Panc1 (cell line): ENCODE measurements around the gene PTCD2. TPM values are rescaled to one million over a fixed set of nuclear protein-coding genes. Genes with fewer than 3 reads are reported as not detected.
A peak's percentile ranks its signal among the peaks of the same experiment; 100 is the strongest.

Experiments used
- ATAC-seq: fragments of 200-7000 bp; cut with Tn5 transposase; 2 replicates; pipeline ENCODE4 v1.9.1; 2020; ENCODE audit warnings: mild to moderate bottlenecking, moderate library complexity
- BruUV-seq: library from RNA; stranded (reverse); fragments of 400-500 nt; replicated peaks from 2 replicates; lab custom pipeline; 2021; lab: Mats Ljungman, UMichigan
- CTCF ChIA-PET: fragments of 300-600 bp; sonication (Branson Sonifier 250); formaldehyde crosslinking; loops from one replicate; lab custom pipeline; 2022; ENCODE audit warnings: antibody characterized with exemption; lab: Charles Lee
- POLR2A ChIA-PET: fragments of 300-600 bp; sonication (Branson Sonifier 250); formaldehyde crosslinking; loops from one replicate; lab custom pipeline; 2022; ENCODE audit warnings: antibody characterized with exemption; lab: Charles Lee
- DNase-seq: peaks from one replicate; pipeline ENCODE4 v3.0.0-alpha.2; 2010; ENCODE audit warnings: low read depth, low spot score
- H3K27ac ChIP-seq: 2 replicates; pipeline ENCODE4 v1.5.1; 2011; ENCODE audit warnings: mild to moderate bottlenecking, low read length, inconsistent platforms
- H3K27me3 ChIP-seq: fragments of 200-500 bp; sonication (Bioruptor generic); 2 replicates; pipeline ENCODE4 v1.6.0; 2014; ENCODE audit warnings: low read length, inconsistent platforms; ENCODE audit not compliant: control insufficient read depth, insufficient read depth
- H3K36me3 ChIP-seq: fragments of 200-500 bp; sonication (Bioruptor generic); 2 replicates; pipeline ENCODE4 v1.5.1; 2014; ENCODE audit warnings: inconsistent platforms, mild to moderate bottlenecking, low read length, moderate library complexity; ENCODE audit not compliant: control insufficient read depth, insufficient read depth
- H3K4me1 ChIP-seq: 2 replicates; pipeline ENCODE4 v1.5.1; 2011; ENCODE audit warnings: inconsistent platforms, mild to moderate bottlenecking, low read length, moderate library complexity; ENCODE audit not compliant: control insufficient read depth, insufficient read depth
- H3K4me3 ChIP-seq, 2 experiments: 2 replicates each; pipeline ENCODE4 v1.5.1; 2011 to 2012; ENCODE audit warnings: low read depth in 2 of 2, low read length in 2 of 2, mild to moderate bottlenecking in 2 of 2, inconsistent platforms in 1 of 2, moderate library complexity in 1 of 2
- H3K9me3 ChIP-seq: fragments of 200-500 bp; sonication (Bioruptor generic); 2 replicates; pipeline ENCODE4 v1.5.1; 2014; ENCODE audit warnings: low read depth, mild to moderate bottlenecking, inconsistent platforms, low read length, moderate library complexity; ENCODE audit not compliant: control insufficient read depth, insufficient read depth
- POLR2AphosphoS5 ChIP-seq: IDR thresholded peaks from 2 replicates; pipeline ENCODE4 v1.6.1; 2012; ENCODE audit warnings: mild to moderate bottlenecking, low read depth, low read length, moderate library complexity
- SIN3A ChIP-seq: IDR thresholded peaks from 2 replicates; pipeline ENCODE4 v1.6.1; 2012; ENCODE audit warnings: low read depth, mild to moderate bottlenecking, low read length, moderate library complexity, borderline replicate concordance; ENCODE audit not compliant: insufficient read depth
- TCF7L2 ChIP-seq: IDR thresholded peaks from 2 replicates; pipeline ENCODE4 v1.6.1; 2011; ENCODE audit warnings: mild to moderate bottlenecking, low read depth, low read length, inconsistent platforms
- in situ Hi-C: cut with HindIII; loops from 2 replicates; pipeline ENCODE4 v1.10.0; 2016; ENCODE audit warnings: low sequenced_read_pairs, low pct_unique_long_range_greater_than_20kb
- intact Hi-C: fragments of 100-400 bp; cut with micrococcal nuclease; formaldehyde crosslinking; loops from one replicate; pipeline ENCODE4 v1.10.0; 2022; ENCODE audit not compliant: unreplicated experiment
- total RNA-seq: library from RNA; stranded (reverse); gene quantifications from one replicate; pipeline ENCODE4 v1.2.1, GENCODE V29; 2021; ENCODE audit not compliant: unreplicated experiment
- TF ChIP-seq, protein P1 (sequence below): fragments of 450-650 bp; IDR thresholded peaks from 2 replicates; pipeline ENCODE4 v1.5.1; 2017; ENCODE audit warnings: mild to moderate bottlenecking
- TF ChIP-seq, protein P2 (sequence below), 2 experiments: IDR thresholded peaks; 2 replicates each; pipeline ENCODE4 v1.6.1; 2011 to 2012; ENCODE audit warnings: low read depth in 2 of 2, control low read depth in 1 of 2, low read length in 1 of 2, mild to moderate bottlenecking in 1 of 2, moderate library complexity in 1 of 2; ENCODE audit not compliant: insufficient read depth in 1 of 2

PTCD2 gene
- total RNA-seq, 1 experiment from 2014 or later = 13.0 TPM

DNA sequence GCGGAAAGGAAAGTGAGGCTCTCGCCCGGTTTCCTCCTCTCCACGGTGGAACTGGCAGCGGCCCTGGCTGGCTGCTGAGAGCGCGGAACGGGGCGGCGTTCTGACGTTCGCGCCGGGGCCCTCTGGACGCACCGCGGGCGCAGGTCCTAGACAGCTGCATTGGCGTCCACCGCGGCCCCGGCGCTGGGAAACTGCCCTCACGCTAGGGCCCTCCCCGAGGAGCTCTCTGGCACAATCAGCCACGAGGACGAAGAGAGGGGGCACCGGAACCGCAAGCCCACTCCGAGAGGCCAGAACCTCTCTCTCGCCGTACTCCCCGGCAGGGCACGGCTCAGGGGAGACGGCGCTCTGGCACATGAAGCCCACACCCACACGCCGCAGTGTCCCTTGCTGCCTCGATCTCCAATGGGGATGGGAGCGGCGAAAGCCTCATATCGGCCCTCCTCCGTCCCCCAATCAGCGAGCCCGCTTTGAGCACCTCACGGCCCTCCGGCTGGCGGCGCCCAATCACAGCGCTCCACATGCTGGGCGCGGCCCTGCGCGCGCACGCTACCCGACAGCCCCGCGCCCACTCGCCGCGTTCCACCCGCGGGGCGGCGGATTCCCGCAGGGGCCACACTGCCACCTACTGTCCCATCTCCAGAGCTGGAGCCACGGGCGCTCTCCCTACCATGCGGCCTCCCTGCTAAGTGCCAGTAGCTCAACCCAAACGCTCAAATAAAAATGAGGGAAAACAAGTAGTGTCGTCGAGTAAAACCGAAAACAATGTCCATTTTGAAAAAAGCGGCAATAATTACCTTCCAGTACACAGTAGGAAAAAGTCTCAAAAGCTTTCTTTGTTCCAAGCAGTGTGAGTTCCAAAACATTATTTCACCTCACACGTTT is 12.0 kb upstream of the PTCD2 start:
- H3K9me3 ChIP-seq = no peaks in the 10 kb centered on the region

DNA sequence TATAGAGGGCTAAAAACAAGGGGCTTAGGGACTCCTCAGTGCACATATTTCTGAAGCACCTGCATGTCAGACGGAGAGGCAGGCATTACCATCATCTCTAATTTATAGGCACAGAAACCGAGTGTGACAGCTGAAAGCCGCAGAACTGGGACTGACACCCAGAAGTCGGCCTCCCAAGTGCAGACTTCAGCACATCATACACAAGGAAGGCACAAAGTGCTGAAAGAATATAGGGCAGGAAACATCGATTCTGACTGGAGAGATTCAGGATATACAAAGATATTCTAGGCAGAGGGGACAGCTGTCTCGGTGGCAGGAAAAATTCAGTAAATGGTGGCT is 11.4 kb upstream of the PTCD2 start:
- in situ Hi-C loops (no loop called here), intact Hi-C loops (loop anchor here (2.0 kb wide), 1 partner anchor 526 kb away; no protein-coding TSS in a partner anchor)
- TF ChIP-seq, protein P1, sequence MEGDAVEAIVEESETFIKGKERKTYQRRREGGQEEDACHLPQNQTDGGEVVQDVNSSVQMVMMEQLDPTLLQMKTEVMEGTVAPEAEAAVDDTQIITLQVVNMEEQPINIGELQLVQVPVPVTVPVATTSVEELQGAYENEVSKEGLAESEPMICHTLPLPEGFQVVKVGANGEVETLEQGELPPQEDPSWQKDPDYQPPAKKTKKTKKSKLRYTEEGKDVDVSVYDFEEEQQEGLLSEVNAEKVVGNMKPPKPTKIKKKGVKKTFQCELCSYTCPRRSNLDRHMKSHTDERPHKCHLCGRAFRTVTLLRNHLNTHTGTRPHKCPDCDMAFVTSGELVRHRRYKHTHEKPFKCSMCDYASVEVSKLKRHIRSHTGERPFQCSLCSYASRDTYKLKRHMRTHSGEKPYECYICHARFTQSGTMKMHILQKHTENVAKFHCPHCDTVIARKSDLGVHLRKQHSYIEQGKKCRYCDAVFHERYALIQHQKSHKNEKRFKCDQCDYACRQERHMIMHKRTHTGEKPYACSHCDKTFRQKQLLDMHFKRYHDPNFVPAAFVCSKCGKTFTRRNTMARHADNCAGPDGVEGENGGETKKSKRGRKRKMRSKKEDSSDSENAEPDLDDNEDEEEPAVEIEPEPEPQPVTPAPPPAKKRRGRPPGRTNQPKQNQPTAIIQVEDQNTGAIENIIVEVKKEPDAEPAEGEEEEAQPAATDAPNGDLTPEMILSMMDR = 0 out of 2 replicates have a peak, but pooled peaks have one; percentile 27
- TF ChIP-seq TCF7L2 = no peak
- BruUV-seq = no TSS peak
- Histone ChIP-seq H3K36me3 (no peaks in the 10 kb centered on the region; the same call in 1 of the 2 replicates), H3K4me1 (peaks cover 25% of the 10 kb centered on the region), H3K27me3 (no peaks in the 10 kb centered on the region), H3K9me3 (no peaks in the 10 kb centered on the region), H3K27ac (peak overlapping the region; percentile 83), H3K4me3 (peak overlapping the region; percentile 3 to 81; a peak in 3 of 4 replicates)
- DNase-seq (no peak), ATAC-seq (no peak)
- ChIA-PET POLR2A (interaction anchor here (0.6 kb wide), 2 partner anchors 11 to 200 kb away, joined by 9 read pairs; no protein-coding TSS in a partner anchor), CTCF (interaction anchor here (0.5 to 1.5 kb wide), 4 partner anchors 11 to 528 kb away, joined by 4 to 7 read pairs (median 6); partner anchors contain the start of genes MRPS27 and PTCD2)

More for the DNA sequence above, 12.0 kb upstream of the PTCD2 start:
- Histone ChIP-seq H3K27me3 (no peaks in the 10 kb centered on the region), H3K4me1 (peaks cover 25% of the 10 kb centered on the region), H3K4me3 (peak overlapping the region; percentile 63 to 81), H3K27ac (peak overlapping the region; percentile 97), H3K36me3 (no peaks in the 10 kb centered on the region)
- no TSS peak for BruUV-seq
- intact Hi-C loops = loop anchor here (2.0 kb wide), 1 partner anchor 525 kb away; no protein-coding TSS in a partner anchor
- CTCF ChIA-PET = interaction anchor here (0.5 to 1.5 kb wide), 6 partner anchors 12 to 528 kb away, joined by 3 to 7 read pairs (median 4); partner anchors contain the start of genes MRPS27 and PTCD2
- POLR2A ChIA-PET = interaction anchor here (0.5 to 0.6 kb wide), 4 partner anchors 11 to 201 kb away, joined by 4 to 9 read pairs (median 8); no protein-coding TSS in a partner anchor
- peak; percentile 99 for ATAC-seq
- TF ChIP-seq POLR2AphosphoS5 (peak; percentile 98), TCF7L2 (peak; percentile 64; the same call in 1 of the 2 replicates), SIN3A (0 out of 2 replicates have a peak, but pooled peaks have one; percentile 46)
- TF ChIP-seq, protein P2, sequence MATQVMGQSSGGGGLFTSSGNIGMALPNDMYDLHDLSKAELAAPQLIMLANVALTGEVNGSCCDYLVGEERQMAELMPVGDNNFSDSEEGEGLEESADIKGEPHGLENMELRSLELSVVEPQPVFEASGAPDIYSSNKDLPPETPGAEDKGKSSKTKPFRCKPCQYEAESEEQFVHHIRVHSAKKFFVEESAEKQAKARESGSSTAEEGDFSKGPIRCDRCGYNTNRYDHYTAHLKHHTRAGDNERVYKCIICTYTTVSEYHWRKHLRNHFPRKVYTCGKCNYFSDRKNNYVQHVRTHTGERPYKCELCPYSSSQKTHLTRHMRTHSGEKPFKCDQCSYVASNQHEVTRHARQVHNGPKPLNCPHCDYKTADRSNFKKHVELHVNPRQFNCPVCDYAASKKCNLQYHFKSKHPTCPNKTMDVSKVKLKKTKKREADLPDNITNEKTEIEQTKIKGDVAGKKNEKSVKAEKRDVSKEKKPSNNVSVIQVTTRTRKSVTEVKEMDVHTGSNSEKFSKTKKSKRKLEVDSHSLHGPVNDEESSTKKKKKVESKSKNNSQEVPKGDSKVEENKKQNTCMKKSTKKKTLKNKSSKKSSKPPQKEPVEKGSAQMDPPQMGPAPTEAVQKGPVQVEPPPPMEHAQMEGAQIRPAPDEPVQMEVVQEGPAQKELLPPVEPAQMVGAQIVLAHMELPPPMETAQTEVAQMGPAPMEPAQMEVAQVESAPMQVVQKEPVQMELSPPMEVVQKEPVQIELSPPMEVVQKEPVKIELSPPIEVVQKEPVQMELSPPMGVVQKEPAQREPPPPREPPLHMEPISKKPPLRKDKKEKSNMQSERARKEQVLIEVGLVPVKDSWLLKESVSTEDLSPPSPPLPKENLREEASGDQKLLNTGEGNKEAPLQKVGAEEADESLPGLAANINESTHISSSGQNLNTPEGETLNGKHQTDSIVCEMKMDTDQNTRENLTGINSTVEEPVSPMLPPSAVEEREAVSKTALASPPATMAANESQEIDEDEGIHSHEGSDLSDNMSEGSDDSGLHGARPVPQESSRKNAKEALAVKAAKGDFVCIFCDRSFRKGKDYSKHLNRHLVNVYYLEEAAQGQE (IDR thresholded peaks at IDR 0.05; ENCODE audit: insufficient read depth in 1 of 2, low read depth in 2 of 2, low read length in 1 of 2) = peak in 1 of 2 experiments; percentile 59; a peak in 2 of 4 replicates
- TF ChIP-seq, protein P1 = peak; percentile 96
- in situ Hi-C loops = no loop called here
- DNase-seq = peak; percentile 85
